ENCODE measurements around the gene UBR2.
"Not testable (repeated sequence)": the region's sequence is repeated elsewhere in the genome, so short reads cannot be mapped to it uniquely, and the experiment has no call there.

UBR2 gene

GRCh38 chr6:42555477-42556457 lies 8.1 kb upstream of the UBR2 start:
- no peaks in the 10 kb centered on the region for H3K27me3 ChIP-seq (ENCODE audit: insufficient read depth, low read length)
- H3K4me1 ChIP-seq (ENCODE audit: control insufficient read depth, insufficient read depth, low read length, unreplicated experiment) = no peaks in the 10 kb centered on the region
- H2AFZ ChIP-seq (ENCODE audit: low read length, unreplicated experiment) = no peak overlapping the region
- no peak overlapping the region for H3K27ac ChIP-seq (ENCODE audit: low read depth, low read length)
- H3K79me2 ChIP-seq (ENCODE audit: control insufficient read depth, insufficient read depth, low read length, unreplicated experiment) = no peaks in the 10 kb centered on the region
- H3K4me3 ChIP-seq (ENCODE audit: low read depth, low read length) = no peak overlapping the region
- no peaks in the 10 kb centered on the region for H3K36me3 ChIP-seq (ENCODE audit: insufficient read depth, low read length)

DNA sequence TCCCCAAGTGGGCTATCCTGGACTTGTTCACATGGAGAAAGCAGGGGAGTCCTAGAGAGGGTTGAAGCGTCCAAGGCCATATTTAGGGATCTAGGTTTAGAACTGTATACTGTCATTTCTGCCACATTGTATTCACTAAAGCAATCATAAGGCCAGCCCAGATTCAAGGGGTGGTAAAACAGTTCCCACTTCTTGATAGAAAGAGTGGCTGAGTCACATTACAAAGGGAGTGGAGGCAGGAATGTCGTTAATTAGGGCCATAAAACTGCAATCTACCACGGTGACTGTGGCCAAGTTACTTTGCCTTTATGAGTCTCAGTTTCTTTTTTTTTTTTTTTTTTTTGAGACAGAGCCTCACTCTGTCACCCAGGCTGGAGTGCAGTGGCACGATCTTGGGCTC lies 7.4 kb upstream of the UBR2 start:
- Histone ChIP-seq H3K27ac (ENCODE audit: low read depth, low read length) (no peak overlapping the region), H3K27me3 (ENCODE audit: insufficient read depth, low read length) (no peaks in the 10 kb centered on the region)

DNA sequence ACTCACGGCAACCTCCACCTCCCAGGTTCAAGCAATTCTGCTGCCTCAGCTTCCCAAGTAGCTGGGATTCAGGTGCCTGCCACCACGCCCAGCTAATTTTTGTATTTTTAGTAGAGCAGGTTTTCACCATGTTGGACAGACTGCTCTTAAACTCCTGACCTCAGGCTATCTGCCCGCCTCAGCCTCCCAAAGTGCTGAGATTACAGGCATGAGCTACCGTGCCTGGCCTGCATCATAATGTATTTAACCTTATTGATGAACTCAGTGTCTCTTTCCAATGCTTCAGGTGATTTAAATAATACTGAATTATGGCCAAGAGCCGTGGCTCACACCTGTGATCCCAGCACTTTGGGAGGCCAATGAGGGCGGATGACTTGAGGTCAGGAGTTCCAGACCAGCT lies 4.6 kb upstream of the UBR2 start:
- not testable (repeated sequence) for H2AFZ ChIP-seq (ENCODE audit: low read length, unreplicated experiment); H3K4me3 ChIP-seq (ENCODE audit: low read depth, low read length); H3K36me3 ChIP-seq (ENCODE audit: insufficient read depth, low read length); H3K27ac ChIP-seq (ENCODE audit: low read depth, low read length); H3K79me2 ChIP-seq (ENCODE audit: control insufficient read depth, insufficient read depth, low read length, unreplicated experiment); H3K27me3 ChIP-seq (ENCODE audit: insufficient read depth, low read length); H3K4me1 ChIP-seq (ENCODE audit: control insufficient read depth, insufficient read depth, low read length, unreplicated experiment)

More for the DNA sequence above, 7.4 kb upstream of the UBR2 start:
- H3K79me2 ChIP-seq (ENCODE audit: control insufficient read depth, insufficient read depth, low read length, unreplicated experiment) = no peaks in the 10 kb centered on the region
- no peaks in the 10 kb centered on the region for H3K36me3 ChIP-seq (ENCODE audit: insufficient read depth, low read length)
- no peak overlapping the region for H3K4me3 ChIP-seq (ENCODE audit: low read depth, low read length)
- no peaks in the 10 kb centered on the region for H3K4me1 ChIP-seq (ENCODE audit: control insufficient read depth, insufficient read depth, low read length, unreplicated experiment)
- no peak overlapping the region for H2AFZ ChIP-seq (ENCODE audit: low read length, unreplicated experiment)

- Histone ChIP-seq H3K4me1 (ENCODE audit: control insufficient read depth, insufficient read depth, low read length, unreplicated experiment) (no peaks in the 10 kb centered on the region), H3K27ac (ENCODE audit: low read depth, low read length) (no peak overlapping the region), H3K36me3 (ENCODE audit: insufficient read depth, low read length) (no peaks in the 10 kb centered on the region), H3K4me3 (ENCODE audit: low read depth, low read length) (no peak overlapping the region), H2AFZ (ENCODE audit: low read length, unreplicated experiment) (no peak overlapping the region), H3K27me3 (ENCODE audit: insufficient read depth, low read length) (no peaks in the 10 kb centered on the region), H3K79me2 (ENCODE audit: control insufficient read depth, insufficient read depth, low read length, unreplicated experiment) (peaks cover 31% of the 10 kb centered on the region)
These were observed 1.8 kb upstream of the UBR2 start for GRCh38 chr6:42561986-42562385.

DNA sequence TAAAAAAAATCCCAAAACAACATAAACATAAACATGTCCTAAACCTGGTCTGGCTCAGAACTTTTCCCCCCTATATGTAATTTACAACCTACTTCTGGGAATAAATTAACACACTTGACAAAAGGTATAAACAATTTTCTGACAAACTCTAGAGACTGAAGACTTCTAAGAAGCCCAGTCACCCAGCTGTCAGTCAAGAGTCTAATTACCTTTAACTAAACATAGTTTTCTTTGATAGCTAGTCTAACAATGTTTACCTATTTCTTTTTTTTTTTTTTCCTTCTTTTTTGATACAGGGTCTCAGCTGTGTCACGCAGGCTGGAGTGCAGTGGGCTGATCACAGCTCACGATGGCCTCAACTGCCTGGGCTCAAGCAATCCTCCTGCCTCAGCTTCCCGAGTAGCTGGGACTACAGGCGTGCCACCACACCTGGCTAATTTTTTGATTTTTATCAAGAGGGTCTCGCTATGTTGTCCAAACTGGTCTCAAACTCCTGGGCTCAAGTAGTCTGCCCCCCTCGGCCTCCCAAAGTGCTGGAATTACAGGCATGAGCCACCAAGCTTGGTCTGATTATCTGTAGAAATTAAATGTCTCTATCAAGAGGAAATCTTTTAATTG lies 932 bp upstream of the UBR2 start:
- Histone ChIP-seq H3K4me1 (ENCODE audit: control insufficient read depth, insufficient read depth, low read length, unreplicated experiment) (no peaks in the 10 kb centered on the region), H3K27me3 (ENCODE audit: insufficient read depth, low read length) (no peaks in the 10 kb centered on the region), H3K79me2 (ENCODE audit: control insufficient read depth, insufficient read depth, low read length, unreplicated experiment) (peaks cover 39% of the 10 kb centered on the region), H2AFZ (ENCODE audit: low read length, unreplicated experiment) (peak overlapping the region; percentile 37), H3K36me3 (ENCODE audit: insufficient read depth, low read length) (no peaks in the 10 kb centered on the region), H3K4me3 (ENCODE audit: low read depth, low read length) (no peak overlapping the region), H3K27ac (ENCODE audit: low read depth, low read length) (no peak overlapping the region)

DNA sequence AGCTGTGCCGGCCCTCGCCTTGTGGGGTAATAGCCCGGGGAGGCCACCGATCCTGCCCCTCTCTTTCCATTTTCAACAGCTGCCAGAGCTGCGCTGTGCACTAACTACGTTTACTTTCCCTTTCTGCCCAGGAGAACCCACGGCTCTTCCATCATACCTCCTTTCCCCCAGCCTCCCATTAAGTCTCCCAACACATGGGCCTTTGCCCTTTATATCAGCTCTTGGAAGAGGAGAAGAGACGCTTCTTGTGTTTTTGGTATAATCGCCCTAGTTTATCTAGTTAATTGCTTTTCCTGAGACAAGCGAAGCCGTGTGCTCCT lies 637 bp downstream of the UBR2 start:
- Histone ChIP-seq H2AFZ (ENCODE audit: low read length, unreplicated experiment) (peak overlapping the region; percentile 80), H3K27me3 (ENCODE audit: insufficient read depth, low read length) (no peaks in the 10 kb centered on the region), H3K27ac (ENCODE audit: low read depth, low read length) (peak overlapping the region; percentile 67), H3K36me3 (ENCODE audit: insufficient read depth, low read length) (no peaks in the 10 kb centered on the region), H3K4me3 (ENCODE audit: low read depth, low read length) (peak overlapping the region; percentile 93), H3K79me2 (ENCODE audit: control insufficient read depth, insufficient read depth, low read length, unreplicated experiment) (peaks cover 46% of the 10 kb centered on the region), H3K4me1 (ENCODE audit: control insufficient read depth, insufficient read depth, low read length, unreplicated experiment) (peaks cover 6% of the 10 kb centered on the region)

DNA sequence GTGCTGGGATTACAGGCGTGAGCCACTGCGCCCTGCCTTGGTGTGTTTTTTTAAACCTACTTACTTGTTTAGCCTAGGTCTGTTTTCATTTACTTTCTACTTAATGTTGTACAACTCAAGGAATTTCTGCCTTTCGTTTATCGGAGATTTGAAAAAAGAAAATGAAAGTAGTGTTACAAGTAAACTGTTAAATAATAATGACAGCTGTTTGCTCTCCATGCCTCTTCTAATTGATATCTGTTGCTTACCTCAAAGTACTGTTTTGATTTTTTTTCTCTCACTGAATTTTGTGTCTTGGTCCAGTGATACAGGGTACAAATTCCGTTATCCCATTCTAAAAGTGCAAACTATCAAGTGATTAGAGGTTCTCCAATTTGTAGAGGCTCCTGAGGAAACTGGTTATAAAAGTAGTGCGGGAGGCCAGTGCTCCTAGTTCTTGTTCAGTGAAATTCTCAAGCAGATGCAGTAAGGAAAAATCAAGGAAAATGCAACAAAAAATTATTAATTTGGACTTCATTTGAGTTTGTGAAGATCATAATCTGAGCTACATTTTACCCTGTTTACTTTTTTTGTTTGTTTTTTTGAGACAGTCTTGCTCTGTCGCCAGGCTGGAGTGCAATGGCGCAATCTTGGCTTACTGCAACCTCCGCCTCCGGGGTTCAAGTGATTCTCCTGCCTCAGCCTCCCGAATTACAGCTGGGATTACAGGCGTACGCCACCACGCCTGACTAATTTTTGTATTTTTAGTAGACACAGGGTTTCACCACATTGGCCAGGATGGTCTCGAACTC lies 2.2 kb downstream of the UBR2 start:
- Histone ChIP-seq H3K36me3 (ENCODE audit: insufficient read depth, low read length) (no peaks in the 10 kb centered on the region), H3K4me3 (ENCODE audit: low read depth, low read length) (peak overlapping the region; percentile 93), H3K27ac (ENCODE audit: low read depth, low read length) (peak overlapping the region; percentile 37)

GRCh38 chr6:42566614-42567208 lies 2.9 kb downstream of the UBR2 start:
- H3K27ac ChIP-seq (ENCODE audit: low read depth, low read length) = no peak overlapping the region
- H2AFZ ChIP-seq (ENCODE audit: low read length, unreplicated experiment) = no peak overlapping the region
- H3K4me1 ChIP-seq (ENCODE audit: control insufficient read depth, insufficient read depth, low read length, unreplicated experiment) = peaks cover 17% of the 10 kb centered on the region
- peaks cover 67% of the 10 kb centered on the region for H3K79me2 ChIP-seq (ENCODE audit: control insufficient read depth, insufficient read depth, low read length, unreplicated experiment)
- H3K4me3 ChIP-seq (ENCODE audit: low read depth, low read length) = no peak overlapping the region; the same call in 1 of the 2 replicates
- H3K27me3 ChIP-seq (ENCODE audit: insufficient read depth, low read length) = no peaks in the 10 kb centered on the region
- H3K36me3 ChIP-seq (ENCODE audit: insufficient read depth, low read length) = no peaks in the 10 kb centered on the region

More for the DNA sequence above, 2.2 kb downstream of the UBR2 start:
- Histone ChIP-seq H3K4me1 (ENCODE audit: control insufficient read depth, insufficient read depth, low read length, unreplicated experiment) (peaks cover 15% of the 10 kb centered on the region), H2AFZ (ENCODE audit: low read length, unreplicated experiment) (no peak overlapping the region), H3K27me3 (ENCODE audit: insufficient read depth, low read length) (no peaks in the 10 kb centered on the region), H3K79me2 (ENCODE audit: control insufficient read depth, insufficient read depth, low read length, unreplicated experiment) (peaks cover 61% of the 10 kb centered on the region)

DNA sequence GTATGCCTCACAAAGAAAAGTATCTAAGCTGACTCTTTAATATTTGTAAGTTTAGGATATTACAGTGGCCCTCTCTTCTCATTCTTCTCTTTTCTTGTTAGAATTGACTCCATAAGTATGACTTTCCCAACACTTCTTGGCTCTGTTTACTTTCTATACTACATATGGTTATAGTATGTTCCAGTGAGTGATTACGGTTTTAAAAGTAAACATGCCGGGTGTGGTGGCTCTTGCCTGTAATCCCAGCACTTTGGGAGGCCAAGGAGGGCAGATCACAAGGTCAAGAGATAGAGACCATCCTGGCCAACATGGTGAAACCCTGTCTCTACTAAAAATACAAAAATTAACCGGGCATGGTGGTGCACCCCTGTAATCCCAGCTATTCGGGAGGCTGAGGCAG lies 3.4 kb downstream of the UBR2 start:
- peaks cover 69% of the 10 kb centered on the region for H3K79me2 ChIP-seq (ENCODE audit: control insufficient read depth, insufficient read depth, low read length, unreplicated experiment)
- H3K27me3 ChIP-seq (ENCODE audit: insufficient read depth, low read length); H3K27ac ChIP-seq (ENCODE audit: low read depth, low read length); H3K36me3 ChIP-seq (ENCODE audit: insufficient read depth, low read length); H2AFZ ChIP-seq (ENCODE audit: low read length, unreplicated experiment); H3K4me3 ChIP-seq (ENCODE audit: low read depth, low read length): not testable (repeated sequence)
- H3K4me1 ChIP-seq (ENCODE audit: control insufficient read depth, insufficient read depth, low read length, unreplicated experiment) = peaks cover 19% of the 10 kb centered on the region
